Measurements from ENCODE around the gene GALNT12.

GALNT12 gene

DNA sequence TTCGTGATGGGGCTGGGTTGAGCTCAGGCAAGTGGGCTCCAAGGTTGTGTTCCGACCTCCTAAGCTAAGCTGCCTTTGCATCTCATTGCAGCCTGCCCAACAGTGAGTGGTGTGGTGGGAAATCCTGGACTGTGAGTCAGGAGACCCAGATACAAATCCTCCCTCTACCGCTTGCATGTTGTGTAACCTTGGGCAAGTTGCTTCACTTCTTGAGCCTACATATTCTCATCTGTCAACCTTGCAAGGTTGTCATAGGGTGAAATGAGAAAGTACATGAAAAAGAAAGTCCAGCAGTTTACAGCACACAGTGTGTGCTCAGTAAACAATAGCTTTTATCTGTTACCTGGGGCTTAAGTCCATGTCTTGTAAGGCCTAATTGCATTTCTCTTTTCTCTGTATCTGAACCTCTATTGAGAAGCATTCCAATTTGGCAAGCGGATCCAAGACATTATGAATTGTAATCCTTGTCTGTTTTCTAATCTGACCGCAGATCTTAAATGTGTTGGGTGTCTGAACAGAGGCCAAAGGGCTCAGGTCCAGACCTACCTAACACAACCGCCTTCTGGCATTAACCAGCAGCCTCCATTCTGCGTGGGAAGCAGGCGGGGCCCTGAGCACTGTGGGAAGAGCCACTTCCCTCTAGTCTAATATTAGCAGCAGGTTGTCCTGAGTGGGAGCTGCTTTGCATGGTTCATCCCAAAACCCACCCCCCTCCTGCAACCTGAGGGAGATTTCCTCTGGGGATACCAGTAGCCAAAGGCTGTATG, 1.8 kb upstream of the GALNT12 start:
- no peak for DNase-seq

DNA sequence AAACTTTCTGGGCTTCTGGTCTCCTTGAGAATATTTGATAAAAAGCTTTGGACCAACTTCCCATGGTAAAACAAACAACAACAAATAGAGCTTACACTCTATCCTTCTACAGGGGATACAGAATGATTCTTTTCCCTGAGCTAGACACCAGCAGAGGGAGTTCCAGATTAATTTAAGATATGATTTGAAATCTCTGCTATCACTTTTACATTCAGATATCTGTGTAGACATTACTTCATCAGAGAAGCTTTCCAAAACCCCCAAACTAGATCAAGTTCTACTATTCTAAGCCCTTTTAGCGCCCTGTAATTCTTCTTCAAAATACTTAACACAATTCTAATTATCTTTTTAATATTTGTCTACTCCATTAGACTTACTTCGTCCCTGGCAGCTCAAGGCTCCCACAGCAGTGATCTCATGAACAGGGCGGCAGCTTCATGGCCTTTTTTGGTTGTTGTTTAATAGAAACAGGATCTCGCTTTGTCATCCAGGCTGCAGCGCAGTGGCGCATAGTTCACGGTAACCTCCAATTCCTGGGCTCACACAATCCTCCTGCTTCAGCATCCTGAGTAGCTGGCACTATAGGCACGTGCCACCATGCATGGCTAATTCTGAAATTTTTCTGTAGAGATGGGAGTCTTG, 955 bp upstream of the GALNT12 start:
- DNase-seq, result no peak

DNA sequence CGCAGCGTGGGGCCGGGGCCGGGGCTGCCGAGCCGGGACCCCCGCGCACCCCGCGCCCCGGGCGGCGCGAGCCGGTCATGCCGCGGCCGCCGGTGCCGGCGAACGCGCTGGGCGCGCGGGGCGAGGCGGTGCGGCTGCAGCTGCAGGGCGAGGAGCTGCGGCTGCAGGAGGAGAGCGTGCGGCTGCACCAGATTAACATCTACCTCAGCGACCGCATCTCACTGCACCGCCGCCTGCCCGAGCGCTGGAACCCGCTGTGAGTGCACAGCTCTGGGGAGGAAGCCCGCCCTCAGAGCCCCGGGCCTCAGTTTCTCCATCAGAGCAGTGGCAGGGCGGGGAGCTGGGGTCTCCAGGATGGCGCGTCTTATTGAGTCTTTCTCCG, 335 bp downstream of the GALNT12 start:
- peak; percentile 22 for DNase-seq

DNA sequence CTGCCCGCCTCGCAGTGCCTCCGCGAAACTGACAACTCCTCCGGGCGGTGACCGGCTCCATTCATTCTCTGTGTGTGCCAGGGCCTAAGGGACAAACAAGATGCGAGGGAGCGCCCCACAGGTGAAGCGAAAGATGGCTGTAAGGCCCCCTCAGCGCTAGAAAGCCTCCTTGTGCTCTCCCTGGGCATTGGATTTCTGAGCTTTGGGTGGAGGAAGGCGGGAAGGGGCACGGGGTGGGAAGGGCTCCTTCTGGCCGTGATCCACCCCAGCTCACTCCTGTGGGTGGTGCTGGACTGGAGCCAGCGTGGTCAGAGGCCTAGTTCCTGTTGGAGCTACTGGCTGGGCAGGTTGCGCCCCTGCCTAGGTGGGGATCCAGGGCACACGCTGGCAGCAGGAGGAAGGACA, 943 bp downstream of the GALNT12 start:
- no peak for DNase-seq

DNA sequence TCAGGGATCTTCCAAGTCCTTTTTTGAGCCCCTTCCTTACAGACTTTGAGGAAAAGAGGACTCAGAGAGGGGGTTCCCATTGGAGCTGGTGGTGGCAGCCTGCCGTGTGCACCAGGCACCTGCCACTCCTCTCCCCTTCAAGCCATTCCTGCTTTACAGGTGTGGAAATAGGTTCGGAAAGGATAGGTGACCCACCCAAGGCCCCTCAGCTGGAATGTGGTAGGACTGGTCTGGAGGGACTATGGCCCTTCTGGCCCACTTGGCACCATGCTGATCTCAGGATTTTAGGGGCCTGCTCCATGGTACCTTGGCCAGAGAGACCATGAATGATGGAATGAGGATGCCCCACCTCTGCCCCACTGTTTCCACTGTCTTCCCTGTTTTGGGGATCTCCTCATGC, 1.4 kb downstream of the GALNT12 start:
- no peak for DNase-seq

DNA sequence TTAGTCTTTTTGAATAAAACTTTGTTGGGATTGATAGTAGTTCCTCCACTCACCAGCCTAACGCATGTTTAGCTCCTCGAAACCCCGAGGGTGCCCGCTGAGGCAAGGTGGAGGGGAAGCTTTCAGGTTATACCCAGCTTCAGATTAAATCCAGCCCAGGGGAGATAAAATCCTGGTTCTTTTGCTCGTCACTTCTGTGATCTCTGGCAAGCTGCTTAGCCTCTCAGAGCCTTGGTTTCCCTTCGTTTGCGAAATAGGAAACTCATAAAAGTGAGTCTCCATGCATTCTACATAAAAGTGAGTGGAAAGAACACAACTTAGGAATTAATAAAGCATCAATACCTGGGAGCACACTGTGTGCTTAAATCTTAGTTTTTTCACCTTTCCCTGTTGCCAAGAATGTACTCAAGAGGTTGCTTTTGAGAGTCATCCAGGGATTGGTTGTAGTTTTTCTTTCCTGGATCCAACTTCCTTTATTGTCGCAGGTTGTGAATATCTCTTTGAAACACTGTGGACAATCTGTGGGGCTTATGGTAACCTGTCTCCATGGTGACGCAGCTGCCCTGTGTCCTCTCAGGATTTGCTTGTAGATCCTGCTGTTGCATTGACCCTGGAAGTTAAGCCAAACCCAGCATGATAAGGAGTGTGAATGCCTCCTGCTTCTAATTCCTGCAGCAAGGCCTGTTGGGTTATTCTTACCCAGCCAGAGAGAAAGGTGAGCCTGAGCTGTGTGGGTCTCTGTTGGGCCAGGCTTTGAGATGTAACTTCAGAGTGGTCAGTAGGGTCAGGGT, 2.0 kb downstream of the GALNT12 start:
- no peak for DNase-seq

DNA sequence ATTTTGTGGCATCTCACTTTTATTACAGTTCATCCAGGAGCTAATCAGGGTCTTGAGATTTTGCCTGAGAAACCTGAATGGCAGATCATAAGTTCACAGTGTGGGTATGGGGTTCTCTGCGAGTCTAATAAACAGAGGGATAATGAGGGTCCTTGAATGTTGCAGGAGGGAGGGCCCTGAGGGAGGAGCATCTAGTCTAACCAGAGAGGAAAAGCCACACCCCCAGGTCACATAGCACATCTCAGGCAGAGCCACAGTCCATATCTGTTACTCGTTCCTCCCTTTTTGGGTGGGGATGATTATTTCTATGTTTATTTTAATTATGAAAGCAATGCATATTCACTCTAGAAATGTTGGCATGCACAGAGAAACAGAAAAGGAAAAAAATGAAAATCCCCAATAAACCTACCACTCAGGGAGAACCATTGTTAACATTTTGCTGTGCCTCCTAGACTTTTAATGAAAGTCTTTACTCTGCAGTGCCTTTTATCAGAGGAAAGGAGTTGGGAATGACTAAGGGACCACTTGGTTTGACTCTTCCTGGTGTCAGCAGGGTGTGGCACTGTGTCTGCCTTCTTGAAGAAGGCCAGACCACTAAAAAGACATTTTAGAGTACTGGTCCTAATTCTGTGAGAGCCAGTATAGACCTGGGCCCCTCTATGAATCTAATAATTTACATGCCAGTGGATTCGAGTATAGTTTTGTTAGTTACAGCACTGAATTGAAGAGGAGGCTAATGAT, 2.8 kb downstream of the GALNT12 start:
- no peak for DNase-seq

DNA sequence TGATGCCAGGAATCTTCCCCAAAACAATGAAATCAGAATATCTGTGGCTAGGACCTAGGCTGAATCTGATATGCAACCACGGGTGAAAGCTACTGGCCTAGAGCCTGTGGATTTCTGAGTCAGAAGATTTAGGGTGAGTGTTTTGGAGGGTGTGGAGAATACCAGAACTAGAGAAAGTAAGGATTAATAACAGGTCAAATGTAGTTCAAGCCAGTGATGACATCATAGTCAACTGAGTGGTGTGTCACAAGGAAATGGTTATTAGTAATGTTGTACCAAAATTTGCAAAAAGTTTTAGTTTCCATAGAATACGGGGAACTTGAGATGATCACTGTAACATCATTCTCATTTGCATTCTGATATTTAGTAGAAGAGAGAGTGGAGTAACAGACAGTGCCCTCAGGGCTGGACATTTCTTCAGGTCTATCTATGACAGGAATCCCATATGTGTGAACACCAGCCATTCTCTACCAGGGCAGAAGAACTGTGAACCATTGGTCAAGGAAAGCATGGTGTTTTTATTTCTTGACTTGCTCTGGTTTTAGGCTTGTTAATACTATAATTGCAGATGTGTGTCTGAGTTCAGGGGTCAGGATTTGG, 3.7 kb downstream of the GALNT12 start:
- DNase-seq, result no peak

DNA sequence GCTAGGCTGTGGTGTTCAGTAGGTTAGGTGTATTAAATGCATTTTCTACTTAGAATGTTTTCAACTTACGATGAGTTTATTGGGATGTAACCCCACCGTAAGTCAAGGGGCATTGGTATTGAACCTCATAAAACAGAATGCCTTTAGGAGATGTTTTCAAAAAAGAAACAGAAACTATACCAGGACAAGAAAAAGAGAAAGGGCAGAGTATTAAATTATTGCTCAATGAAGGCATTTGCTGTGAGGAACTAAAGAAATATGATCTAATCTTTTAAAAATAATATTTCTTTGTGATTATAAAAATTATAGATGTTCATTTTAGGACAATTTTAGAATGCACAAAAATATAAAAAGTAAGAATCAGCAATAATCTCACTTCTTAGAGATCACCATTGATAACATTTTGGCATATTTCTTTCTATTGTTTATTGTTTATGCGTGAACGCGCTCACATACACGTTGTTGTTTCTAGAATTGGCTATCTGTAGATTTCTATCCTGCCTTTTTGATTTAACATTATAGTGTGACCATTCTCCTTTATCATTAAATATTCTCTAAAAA, 8.0 kb downstream of the GALNT12 start:
- no peak for DNase-seq

DNA sequence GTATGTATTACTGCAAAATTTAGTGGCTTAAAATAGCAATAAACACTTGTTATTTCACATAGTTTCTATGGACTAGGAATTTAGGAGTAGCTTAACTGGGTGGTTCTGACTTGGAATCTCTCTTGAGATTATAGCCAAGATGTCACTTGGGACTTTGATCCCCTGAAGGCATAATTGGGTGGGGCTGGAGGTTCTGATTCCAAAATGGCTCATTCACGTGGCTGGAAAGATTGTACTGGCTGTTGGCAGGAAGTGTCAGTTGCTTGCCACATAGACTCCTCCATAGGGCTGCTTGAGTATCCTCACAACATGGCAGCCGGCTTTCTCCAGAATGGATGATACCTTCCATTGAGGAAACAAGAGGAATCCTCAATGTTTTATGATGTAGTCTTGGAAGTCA, 11.3 kb downstream of the GALNT12 start:
- DNase-seq, result no peak

DNA sequence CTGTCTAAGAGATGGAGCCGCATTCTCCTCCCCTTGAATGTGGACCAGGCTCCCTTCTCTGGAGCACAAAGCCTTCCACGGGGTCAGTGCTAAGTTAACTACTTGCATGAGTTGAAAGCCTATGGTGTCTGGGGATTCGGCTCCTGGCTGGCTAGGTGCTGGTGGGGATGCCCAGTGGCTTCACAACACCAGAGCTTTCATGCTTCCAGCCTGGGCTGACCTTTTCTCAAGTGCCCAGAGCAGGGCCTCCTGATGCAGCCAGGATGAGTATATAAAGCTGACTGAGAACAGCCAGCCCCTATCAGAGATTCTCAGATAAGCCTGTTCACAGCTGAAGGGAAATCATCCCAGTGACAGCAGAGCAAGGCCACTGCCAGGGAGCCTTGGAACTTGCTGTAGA, 11.8 kb downstream of the GALNT12 start:
- no peak for DNase-seq

DNA sequence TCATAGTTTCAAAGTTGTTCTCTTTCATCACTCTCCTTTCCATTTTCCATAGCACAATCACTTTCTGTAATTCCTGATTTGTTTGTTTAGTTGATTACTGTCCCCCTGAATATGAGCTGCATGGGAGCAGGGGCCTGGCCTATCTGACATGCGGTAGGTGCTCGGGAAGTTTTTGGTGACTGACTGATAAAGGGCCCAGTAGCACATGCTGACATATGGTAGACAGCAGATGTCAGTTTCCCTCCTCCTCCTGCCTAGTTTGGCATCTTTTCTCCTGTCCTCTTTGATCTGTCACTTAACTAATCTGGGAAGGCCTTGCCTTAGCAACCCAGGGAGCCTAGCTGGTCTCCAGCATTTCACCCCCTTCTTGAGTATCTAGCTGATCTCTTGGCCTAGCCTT, 14.4 kb downstream of the GALNT12 start:
- DNase-seq, result no peak

DNA sequence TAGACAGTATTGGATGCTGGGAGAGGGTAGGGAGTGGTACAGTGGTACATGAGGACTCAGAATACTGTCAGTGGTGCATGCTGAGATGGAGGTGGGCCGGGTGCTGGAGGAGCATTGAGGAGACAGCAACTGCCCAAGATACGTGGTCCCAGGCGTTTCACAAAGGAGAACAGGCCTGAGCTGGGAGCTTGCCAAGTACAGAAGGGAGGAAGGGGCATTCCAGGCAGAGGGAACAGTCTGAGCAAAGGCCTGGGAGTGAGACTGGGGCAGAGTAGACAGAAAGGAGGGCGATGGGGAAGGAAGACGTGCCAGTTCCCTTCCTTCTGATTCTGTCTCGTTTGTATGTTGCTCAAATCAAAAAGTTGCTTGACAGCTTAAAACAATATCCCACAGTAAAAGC, 15.2 kb downstream of the GALNT12 start:
- no peak for DNase-seq

DNA sequence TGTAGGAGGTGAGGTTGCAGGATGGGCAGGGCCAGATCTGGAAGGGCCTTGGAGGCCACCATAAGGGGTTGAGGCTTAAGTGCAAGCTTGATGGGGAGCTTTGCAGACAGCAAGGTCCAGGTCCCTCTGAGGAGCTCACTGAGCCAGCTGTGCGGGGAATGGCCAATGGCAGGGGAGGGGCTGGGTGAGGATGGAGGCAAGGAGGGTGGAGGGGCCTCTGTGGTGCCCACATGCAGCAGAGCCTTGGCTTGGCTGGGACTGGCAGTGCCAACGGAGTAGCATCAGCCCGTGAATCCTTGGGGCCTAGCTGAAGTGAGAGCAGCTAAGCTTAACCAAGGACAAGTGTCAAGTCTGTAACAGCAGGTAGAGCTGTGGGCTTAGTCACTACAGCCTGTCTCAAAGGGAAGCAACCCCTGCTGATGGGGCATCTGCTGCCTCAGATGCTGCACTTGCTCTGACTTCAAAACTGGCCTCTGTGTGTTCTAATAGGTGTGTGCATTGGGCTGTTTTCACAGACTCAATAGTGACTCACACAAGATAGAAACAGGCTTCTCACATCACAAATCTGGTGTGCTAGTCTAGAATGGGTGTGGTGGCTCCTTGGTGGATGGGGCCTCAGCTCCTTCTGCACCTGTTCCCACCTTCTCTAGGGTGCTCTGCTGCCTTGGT, 16.3 kb downstream of the GALNT12 start:
- DNase-seq, result no peak

DNA sequence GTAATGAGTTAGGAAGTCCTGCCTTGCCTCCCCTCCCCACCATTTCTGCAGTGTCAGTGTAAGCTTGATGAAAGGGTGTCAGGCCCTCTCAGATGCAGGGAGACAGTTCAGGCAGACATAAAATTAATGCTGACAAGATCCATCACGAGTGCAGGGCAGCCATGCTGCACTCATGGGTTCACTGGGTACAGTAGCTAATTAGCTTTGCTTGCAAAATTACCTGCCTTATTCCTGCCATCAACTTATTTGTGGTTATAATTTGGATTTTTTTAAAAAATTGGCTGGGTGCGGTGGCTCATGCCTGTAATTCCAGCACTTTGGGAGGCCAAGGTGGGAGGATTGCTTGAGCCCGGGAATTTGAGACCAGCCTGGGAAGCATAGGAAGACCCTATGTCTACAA, 17.9 kb downstream of the GALNT12 start:
- no peak for DNase-seq

DNA sequence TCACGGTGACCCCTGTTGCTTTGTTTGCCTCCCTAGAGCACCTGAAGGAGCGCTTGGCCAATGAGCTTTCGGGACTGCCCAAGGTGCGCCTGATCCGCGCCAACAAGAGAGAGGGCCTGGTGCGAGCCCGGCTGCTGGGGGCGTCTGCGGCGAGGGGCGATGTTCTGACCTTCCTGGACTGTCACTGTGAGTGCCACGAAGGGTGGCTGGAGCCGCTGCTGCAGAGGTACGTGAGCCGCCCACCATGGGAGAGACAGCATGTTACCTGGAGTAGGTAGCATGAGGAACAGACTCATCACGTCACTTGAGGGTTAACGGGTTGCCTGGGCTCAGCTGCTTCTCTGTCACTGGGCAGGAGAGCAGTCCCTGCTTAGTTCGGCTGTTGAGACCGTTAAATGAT, 19.2 kb downstream of the GALNT12 start:
- no peak for DNase-seq

DNA sequence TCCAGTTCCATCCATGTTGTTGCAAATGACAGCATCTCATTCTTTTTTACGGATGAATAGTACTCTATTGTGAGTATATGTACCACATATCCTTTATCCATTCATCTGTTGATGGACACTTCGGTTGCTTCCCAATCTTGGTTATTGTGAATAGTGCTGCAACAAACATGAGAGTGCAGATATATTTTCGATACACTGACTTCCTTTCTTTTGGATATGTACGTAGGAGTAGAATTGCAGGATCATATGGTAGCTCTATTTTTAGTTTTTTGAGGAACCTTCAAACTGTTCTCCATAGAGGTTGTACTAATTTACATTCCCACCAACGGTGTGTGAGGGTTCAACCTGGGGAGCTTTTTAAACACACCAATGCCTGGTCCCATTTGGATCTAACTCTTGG, 22.3 kb downstream of the GALNT12 start:
- DNase-seq, result no peak

DNA sequence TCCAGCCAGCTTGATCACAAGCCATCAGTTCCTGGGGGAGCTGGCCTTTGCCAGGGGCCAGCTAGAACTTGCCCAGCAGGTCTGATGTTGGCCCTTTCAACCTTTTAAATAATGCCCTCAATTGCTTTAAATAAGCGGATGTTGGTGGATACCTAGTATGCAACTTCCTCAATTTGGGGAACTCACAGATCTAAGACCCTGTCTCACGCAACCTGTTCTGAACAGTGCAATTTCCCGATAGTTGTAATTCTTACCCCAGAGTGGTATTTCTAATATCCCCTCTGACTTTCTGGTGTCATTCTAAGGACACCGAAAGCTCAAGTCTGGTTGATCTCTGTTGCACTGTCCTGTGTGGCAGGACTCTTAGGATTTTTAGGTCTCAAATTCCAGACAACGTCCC, 23.1 kb downstream of the GALNT12 start:
- no peak for DNase-seq

DNA sequence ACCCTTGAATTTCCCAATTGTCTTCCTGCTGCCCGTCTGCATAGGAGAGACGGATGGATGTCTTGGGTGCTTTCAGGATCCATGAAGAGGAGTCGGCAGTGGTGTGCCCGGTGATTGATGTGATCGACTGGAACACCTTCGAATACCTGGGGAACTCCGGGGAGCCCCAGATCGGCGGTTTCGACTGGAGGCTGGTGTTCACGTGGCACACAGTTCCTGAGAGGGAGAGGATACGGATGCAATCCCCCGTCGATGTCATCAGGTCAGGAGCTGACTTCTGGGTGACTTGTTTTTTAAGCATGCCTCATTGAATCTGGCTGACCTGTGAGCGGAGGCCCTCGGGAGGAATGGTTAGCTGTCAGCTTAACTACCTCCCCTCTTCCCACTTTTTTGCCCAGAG, 24.2 kb downstream of the GALNT12 start:
- no peak for DNase-seq

DNA sequence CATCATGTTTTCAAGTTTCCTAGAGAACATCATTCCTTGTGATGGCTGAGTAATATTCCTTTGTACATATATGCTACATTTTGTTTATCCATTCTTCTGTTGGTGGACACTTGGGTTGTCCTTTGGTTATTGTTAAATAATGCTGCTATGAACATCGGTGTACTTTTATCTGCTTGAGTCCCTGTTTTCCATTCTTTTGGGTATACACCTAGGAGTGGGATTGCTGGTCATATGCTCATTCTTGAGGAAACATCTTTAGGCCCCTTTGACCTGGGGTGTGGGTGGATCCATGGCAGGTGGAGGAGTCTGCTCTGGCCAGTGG, 25.3 kb downstream of the GALNT12 start:
- DNase-seq, result no peak

DNA sequence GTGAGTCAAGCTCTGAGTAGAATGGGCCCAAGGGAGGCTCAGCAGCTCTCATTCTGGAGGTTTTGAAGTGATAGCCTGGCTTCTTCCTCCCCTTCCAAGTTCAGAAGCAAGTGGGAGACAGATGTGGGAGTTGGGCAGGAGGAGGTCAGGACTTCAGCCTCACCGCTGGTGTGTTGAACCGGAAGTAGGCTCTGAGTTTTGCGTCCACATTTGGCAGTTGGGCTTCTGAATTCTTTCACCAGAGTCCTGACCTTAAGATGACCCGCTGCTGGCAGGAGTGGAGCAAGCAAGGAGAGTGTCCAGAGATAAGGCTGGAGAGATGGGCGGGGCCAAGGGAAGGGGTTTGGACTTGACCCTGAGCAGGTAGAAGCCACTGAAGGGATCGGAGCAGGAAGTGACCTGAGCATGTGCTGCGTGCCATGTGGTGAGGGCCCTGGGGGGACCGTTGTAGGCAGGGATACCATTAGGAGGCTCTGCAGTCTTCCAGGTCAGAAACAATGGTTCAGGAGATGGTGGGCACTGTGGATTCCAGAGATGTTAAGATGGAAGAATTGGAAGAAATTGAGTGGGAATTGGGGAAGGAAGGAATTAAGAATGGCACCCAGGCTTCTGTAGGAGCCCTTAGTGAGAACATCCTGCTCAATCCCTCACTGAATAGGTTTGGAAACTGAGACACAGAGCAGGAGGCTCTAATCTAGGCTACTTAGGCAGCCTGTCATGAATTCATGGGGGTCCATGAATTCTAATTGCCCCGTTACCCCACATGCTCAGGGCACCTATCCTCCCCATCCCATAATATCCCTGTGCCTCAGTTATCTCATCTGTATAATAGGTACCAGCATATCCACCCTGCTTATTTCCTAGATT, 25.9 kb downstream of the GALNT12 start:
- no peak for DNase-seq

All from stimulated activated CD4-positive, alpha-beta T cell treated with anti-CD3 and anti-CD28 coated beads, Interleukin-12 subunit alpha, Interleukin-12 subunit beta, amount 100 ng/mL, for 4 hours (primary cell).